ENCODE data around the gene PTPN21.

PTPN21 gene

GRCh38 chr14:88554457-88555286 lies at the start of gene PTPN21:
PTPN21 (minus strand) TSS chr14:88555007; CDS start chr14:88550417, 4,590 bp downstream.
- FAIRE-seq (peak; percentile 88), DNase-seq (ENCODE audit: low spot score) (peak; percentile 91)

- DNase-seq (ENCODE audit: low spot score) = no peak
- no peak for FAIRE-seq
Observed at GRCh38 chr14:88604212-88604611, 49.4 kb upstream of the PTPN21 start.

DNA sequence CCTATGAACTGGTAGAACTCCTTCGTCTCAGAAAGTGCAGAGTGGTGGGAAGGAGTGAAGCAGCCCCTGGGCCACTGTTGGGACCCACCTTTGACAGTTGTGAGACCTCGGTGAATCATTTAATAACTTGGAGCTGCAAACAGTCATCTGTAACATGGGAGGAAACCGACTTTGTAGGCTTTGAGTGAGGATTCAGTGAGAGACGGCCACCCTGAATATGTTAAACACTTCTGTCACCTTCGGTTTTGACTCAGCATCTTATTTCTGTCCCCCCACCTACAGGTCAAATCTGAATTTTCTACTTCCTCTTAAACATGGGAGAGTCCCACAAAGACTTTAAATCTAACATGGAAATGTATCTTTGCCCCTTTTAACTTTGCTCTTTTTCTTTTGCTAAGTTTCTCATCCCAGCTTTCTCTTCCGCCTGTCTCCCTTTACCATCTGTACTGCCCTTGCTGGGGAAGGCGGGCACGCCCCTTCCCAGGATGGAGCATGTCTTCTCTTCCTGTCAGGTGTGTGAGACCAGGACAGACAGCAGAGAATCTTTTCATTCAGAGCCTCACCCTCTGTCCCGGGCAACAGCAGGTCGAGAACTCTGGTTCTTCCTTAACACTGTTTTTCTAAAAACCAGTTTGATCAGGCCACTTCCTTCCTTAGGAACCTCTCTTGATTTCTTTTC lies 45.1 kb upstream of the PTPN21 start:
- FAIRE-seq (no peak), DNase-seq (ENCODE audit: low spot score) (no peak)

- DNase-seq (ENCODE audit: low spot score) (no peak), FAIRE-seq (no peak)
Observed at GRCh38 chr14:88599326-88599725, 44.5 kb upstream of the PTPN21 start.

DNA sequence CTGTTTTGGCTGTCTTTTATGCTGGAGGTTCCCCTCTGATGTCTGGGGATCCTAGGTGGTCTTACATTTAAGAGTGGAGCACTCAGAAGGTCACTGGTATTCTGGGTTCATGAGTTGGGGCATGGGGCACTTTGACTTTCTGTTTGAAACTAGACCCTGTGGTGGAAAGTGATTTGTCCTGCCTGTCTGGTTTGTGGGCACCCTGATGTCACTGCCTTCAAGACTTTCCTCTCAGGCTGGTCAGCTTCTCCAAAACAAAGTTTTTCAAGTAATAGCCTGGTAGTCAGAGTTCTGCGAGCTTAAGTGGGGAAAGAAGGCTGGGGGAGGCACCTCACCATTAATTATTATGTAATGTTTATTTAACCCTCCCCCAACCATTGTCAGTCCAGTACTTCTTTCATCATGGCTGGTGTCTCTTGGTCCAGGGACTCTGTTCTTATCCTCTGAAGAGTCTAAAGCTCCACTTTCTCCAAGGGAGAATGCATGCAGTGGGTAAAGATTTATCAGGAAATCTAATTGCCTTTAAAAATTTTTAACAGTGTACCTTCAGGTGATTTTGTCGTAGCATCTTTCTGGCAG lies 43.4 kb upstream of the PTPN21 start:
- DNase-seq (ENCODE audit: low spot score) (no peak), FAIRE-seq (no peak)

DNA sequence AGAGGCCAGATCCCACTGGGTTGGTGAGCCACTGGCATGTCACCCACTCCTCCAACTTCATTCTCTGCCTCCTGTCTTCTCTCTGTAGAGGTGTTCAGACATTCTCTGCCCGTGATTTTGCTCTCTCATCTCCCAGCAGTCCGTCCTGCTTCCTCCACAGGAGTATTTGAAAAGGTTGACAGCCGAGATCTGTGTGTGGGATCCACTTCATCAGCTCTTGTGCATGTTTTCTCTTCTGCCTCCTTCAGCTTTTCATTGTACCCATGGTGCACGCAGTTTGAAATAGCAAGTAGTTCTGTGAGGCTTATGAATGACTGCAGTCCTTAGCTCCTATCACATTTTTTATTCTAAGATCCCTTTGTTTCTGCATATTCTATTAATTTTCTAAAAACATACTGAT lies 42.8 kb upstream of the PTPN21 start:
- FAIRE-seq = no peak
- no peak for DNase-seq (ENCODE audit: low spot score)

DNA sequence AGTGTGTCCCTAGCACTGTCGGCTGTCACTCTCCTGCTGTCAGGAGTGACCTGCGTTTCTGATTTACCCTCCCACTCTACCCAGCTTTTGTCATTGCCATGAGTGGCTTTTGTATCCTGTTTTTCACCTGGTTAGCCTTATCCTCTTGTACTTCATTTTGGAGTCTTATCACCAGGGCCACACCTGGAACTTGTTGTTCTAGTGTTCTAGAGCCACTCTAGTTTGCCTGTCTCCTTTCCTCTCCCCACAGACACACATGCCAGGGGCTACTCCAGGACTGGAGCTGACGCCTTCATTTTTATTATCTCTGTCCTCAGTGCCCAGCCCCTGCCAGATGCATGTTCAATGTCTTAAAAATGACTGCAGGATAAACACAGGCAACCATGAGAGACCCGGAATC lies 42.2 kb upstream of the PTPN21 start:
- FAIRE-seq (no peak), DNase-seq (ENCODE audit: low spot score) (no peak)

- no peak for DNase-seq (ENCODE audit: low spot score)
- no peak for FAIRE-seq
Observed at GRCh38 chr14:88592031-88592430, 37.2 kb upstream of the PTPN21 start.

GRCh38 chr14:88590173-88590572 lies 35.4 kb upstream of the PTPN21 start:
- FAIRE-seq = peak; percentile 37

DNA sequence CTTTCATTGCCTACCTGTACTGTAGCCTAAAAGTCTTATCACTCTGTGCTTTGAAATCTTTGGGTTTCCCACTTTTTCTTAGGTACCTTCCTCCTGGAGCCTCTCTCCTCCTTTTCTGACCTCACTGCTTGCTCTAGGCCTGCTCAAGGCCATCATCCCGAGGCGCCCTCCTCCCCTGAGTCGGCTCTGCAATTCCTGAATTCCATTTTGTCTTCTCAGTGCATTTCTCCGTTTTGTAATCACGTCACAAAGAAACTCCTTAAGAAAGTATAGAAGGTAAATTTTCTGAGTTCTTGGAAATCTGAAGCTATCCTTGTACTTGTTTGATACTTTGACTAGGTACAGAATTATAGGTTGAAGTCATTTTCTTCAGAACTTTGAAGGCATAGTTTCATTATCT lies 33.3 kb upstream of the PTPN21 start:
- DNase-seq (ENCODE audit: low spot score) (no peak), FAIRE-seq (no peak)

More at GRCh38 chr14:88590173-88590572, 35.4 kb upstream of the PTPN21 start:
- DNase-seq (ENCODE audit: low spot score) = no peak

GRCh38 chr14:88584451-88584850 lies 29.6 kb upstream of the PTPN21 start:
- DNase-seq (ENCODE audit: low spot score) (no peak), FAIRE-seq (no peak)

GRCh38 chr14:88576222-88576621 lies 21.4 kb upstream of the PTPN21 start:
- DNase-seq (ENCODE audit: low spot score) (no peak), FAIRE-seq (no peak)

DNA sequence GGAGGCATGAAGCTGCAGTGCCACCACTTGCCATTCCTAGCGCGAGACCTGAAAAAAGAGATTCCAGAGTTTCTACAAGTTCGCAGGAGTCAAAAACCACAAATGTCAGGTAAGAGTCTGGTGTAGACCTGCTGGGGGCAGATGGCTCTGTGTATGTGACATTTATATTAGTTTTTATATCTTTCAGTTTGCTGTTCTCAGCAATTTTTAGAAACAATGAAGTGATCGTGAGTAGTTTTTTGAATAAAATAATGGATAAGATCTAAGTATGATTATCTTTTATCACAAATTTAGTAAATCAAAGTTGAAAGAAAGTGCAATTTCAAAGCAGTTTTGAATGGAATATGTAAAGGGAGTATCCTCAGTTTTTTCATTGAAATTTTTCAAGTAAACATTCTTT lies 17.3 kb upstream of the PTPN21 start:
- DNase-seq (ENCODE audit: low spot score) (no peak), FAIRE-seq (no peak)

- no peak for DNase-seq (ENCODE audit: low spot score)
- no peak for FAIRE-seq
Observed at GRCh38 chr14:88568196-88568595, 13.4 kb upstream of the PTPN21 start.

DNA sequence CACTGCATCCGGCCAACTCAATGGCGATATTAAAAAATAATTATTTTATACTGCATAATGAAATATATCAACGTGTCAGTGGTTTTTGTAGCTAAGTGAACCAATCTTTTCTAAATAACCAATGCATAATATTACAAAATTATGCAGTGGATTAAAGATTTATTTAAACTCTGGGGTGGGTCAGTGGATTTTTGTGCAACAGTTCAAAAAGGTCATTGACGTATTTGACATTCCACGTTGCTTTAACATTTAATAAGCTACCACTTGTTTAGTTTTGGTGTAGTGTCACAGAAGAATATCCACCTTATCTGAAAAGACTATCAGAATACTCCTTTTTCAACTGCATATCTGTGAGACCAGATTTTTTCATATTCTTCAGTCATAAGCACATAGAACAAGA lies 10.6 kb upstream of the PTPN21 start:
- DNase-seq (ENCODE audit: low spot score) (no peak), FAIRE-seq (no peak)

- FAIRE-seq = no peak
Observed at GRCh38 chr14:88563845-88564244, 9.0 kb upstream of the PTPN21 start.

DNA sequence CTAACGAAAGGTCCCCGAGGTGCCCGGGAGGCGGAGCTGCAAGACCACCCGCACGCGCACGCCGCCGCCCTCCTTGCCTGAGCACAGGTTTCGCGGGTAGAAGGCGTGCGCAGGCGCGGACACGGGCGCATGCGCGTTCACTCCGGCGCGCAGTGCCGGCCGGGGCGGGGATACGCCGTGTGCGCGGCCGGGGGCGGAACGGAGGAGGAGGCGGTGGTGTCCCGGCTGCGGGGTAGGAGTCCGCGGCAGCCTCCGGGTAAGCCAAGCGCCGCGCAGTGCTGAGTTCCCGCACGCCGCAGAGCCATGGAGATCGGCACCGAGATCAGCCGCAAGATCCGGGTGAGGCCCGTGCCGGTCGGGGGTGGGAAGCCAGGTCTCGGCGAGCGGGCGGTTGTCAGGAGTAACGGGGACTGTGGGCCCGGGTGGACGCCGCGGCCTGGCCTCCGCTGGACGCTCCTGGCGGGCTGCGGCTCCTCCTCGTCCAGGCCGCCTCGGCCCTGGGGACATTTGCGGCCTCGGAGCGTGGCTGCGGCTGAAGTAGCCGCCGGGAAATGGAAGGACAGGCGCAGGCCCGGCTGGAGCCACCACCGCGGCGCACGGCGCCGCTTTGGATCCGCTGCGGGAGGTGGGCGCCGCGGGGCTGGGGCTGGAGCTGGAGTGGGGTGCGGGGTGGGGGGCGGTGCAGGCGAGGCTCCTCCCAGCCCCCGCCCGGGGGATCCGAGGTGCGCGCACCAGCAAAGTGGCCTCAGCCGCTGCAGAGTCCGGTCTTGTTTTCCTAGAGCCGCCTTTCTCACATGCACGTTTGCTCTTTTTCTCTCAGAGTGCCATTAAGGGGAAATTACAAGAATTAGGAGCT lies 8.3 kb upstream of the PTPN21 start, which contains the start of gene ZC3H14:
ZC3H14 (plus strand) TSS at position 207 of the 856 bp plus-strand sequence; CDS start at position 304, 97 bp downstream.
- DNase-seq (ENCODE audit: low spot score) = peak; percentile 97
- peak; percentile 98 for FAIRE-seq

More at GRCh38 chr14:88563845-88564244, 9.0 kb upstream of the PTPN21 start:
- DNase-seq (ENCODE audit: low spot score) = no peak

DNA sequence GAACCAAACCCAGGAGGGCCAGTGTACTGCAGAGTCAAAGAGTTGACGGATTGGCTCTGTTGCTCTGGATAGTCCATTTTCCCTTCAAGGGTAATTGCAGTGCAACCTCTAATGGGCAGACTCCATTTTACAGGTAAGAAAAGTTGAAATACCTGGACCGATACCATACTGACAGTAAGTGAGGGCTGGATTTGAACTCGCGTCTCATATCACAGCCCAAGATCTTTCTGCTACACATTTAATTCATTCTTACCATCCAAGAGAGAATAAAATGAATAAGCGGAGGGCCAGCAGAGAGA lies 7.7 kb upstream of the PTPN21 start:
- DNase-seq (ENCODE audit: low spot score) = peak; percentile 12
- no peak for FAIRE-seq

GRCh38 chr14:88559852-88560251 lies 5.0 kb upstream of the PTPN21 start:
- DNase-seq (ENCODE audit: low spot score) = peak; percentile 28

DNA sequence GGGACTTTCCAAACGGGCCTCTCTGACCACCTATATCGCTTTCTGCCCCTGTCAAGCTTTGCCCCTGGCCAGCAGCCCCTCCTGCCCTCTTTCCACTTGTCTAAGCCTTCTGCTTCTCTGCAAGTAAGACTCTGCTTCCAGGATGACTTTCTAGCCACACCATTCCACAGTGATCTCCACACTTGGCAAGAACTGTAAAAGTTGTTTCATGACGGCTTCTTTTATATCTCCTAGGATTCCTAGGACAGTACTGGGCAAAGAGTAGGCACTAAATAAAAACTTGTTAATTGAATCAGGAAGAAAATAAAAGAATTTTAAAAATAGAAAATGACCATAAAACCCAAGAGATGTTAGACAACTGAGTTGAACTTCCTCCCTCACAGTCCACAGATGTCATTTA lies 1.8 kb upstream of the PTPN21 start:
- FAIRE-seq (no peak), DNase-seq (ENCODE audit: low spot score) (no peak)

More at GRCh38 chr14:88559852-88560251, 5.0 kb upstream of the PTPN21 start:
- no peak for FAIRE-seq

DNA sequence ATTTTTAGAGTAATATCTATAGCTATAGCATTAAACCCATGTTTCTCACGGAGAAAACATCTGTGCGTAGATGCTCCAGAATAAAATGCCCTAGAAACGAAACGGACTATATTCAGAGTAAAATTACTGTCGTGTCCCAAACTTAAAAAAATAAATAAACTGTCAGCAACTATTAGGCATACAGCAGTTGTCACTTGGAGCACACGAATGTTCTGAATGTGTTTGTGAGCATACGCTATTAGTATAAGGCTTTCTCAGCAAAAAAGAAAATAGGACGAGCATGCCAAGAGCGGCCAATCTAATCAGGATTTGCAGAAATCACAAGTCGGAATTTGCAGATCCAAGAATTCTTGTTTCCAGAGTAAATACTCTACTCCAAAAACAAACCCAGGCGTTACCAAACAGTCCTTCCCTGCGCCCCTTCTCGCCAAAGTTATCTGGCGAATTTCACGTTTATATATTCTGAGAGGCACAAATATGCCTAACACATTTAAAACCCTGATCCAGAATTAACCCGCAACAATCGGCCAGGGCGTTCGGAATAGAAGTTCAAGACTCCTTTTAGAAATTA lies 836 bp downstream of the PTPN21 start:
- DNase-seq (ENCODE audit: low spot score) (no peak), FAIRE-seq (no peak)
